ENCODE measurements around the gene GNA12.
"Not testable (repeated sequence)": the region's sequence is repeated elsewhere in the genome, so short reads cannot be mapped to it uniquely, and the experiment has no call there.

- not testable (repeated sequence) for TF ChIP-seq CTCF (IDR thresholded peaks at IDR 0.05 in 2 of 3, conservative IDR thresholded peaks at IDR 0.05 in 1 of 3; ENCODE audit: control insufficient read depth in 2 of 3, extremely low read depth in 1 of 3, insufficient read depth in 1 of 3, low read depth in 3 of 3, low read length in 3 of 3); CREB1 (IDR thresholded peaks at IDR 0.05; ENCODE audit: low read depth); TBL1XR1 (IDR thresholded peaks at IDR 0.05; ENCODE audit: low read depth, low read length); MYC (IDR thresholded peaks at IDR 0.05; ENCODE audit: insufficient read depth, insufficient read length, insufficient replicate concordance, low read length, severe bottlenecking); POLR2AphosphoS5 (IDR thresholded peaks at IDR 0.05; ENCODE audit: low read length); ZNF274 (IDR thresholded peaks at IDR 0.05; ENCODE audit: insufficient read depth, insufficient read length); KLF5 (IDR thresholded peaks at IDR 0.05; ENCODE audit: partially characterized antibody); CREM (IDR thresholded peaks at IDR 0.05; ENCODE audit: low read depth); NBN (IDR thresholded peaks at IDR 0.05); MTA3 (IDR thresholded peaks at IDR 0.05; ENCODE audit: borderline replicate concordance, low read length); NRF1 (conservative IDR thresholded peaks at IDR 0.05; ENCODE audit: low read depth, low read length); TAF1 (IDR thresholded peaks at IDR 0.05; ENCODE audit: borderline replicate concordance, low read depth, low read length); CEBPB (IDR thresholded peaks at IDR 0.05; ENCODE audit: borderline replicate concordance in 1 of 2, low read depth in 2 of 2, low read length in 2 of 2)
These were observed 9.4 kb upstream of the GNA12 start for GRCh38 chr7:2853552-2853951.
